BLaER1 treated with 17β-estradiol and CSF1 and Interleukin-3, amounts not matched to agents 10 nM and 100 nM (cell line): ENCODE data around the gene TMEM179.

Source experiments
- H3K27ac ChIP-seq, 11 experiments: shearing (Covaris generic); formaldehyde crosslinking; 2 replicates each; pipeline ENCODE4 v1.8.1; 2022
- H3K27me3 ChIP-seq, 11 experiments: shearing (Covaris generic); formaldehyde crosslinking; 2 replicates each; pipeline ENCODE4 v1.8.1; 2022
- H3K36me3 ChIP-seq, 11 experiments: shearing (Covaris generic); formaldehyde crosslinking; 2 replicates each; pipeline ENCODE4 v1.8.1; 2022
- H3K4me1 ChIP-seq, 10 experiments: shearing (Covaris generic); formaldehyde crosslinking; 2 replicates each; pipeline ENCODE4 v1.8.1; 2022
- H3K4me2 ChIP-seq, 11 experiments: shearing (Covaris generic); formaldehyde crosslinking; 2 replicates each; pipeline ENCODE4 v1.8.1; 2022
- H3K4me3 ChIP-seq, 10 experiments: shearing (Covaris generic); formaldehyde crosslinking; 2 replicates each; pipeline ENCODE4 v1.8.1; 2022
- H3K9ac ChIP-seq, 11 experiments: shearing (Covaris generic); formaldehyde crosslinking; 2 replicates each; pipeline ENCODE4 v1.8.1; 2022
- H3K9me3 ChIP-seq, 11 experiments: shearing (Covaris generic); formaldehyde crosslinking; replicated peaks in 1 of 11; 2 replicates each; pipeline ENCODE4 v1.8.1; 2022
- H4K20me1 ChIP-seq, 11 experiments: shearing (Covaris generic); formaldehyde crosslinking; 2 replicates each; pipeline ENCODE4 v1.8.1; 2022
- Cebpa-rat ChIP-seq, 11 experiments: shearing (Covaris generic); IDR thresholded peaks; 2 replicates each; pipeline ENCODE4 v1.8.1; 2022

TMEM179 gene

GRCh38 chr14:104590240-104590965 lies 14.2 kb downstream of the TMEM179 start:
- no peaks in the 10 kb centered on the region for H3K9me3 ChIP-seq
- H3K9ac ChIP-seq = peak overlapping the region in 3 of 11 experiments; percentile 7 to 41 (median 13); a peak in 1 of 22 replicates
- H3K27me3 ChIP-seq = no peaks in the 10 kb centered on the region
- H3K36me3 ChIP-seq = no peaks in the 10 kb centered on the region
- H3K4me1 ChIP-seq = peaks cover 0 to 54% (median 33%) of the 10 kb centered on the region in 10 experiments; a peak in 18 of 20 replicates
- peak overlapping the region in 8 of 11 experiments; percentile 16 to 56 (median 41); a peak in 11 of 22 replicates for H3K4me2 ChIP-seq
- H4K20me1 ChIP-seq = peaks cover 0 to 37% (median 0%) of the 10 kb centered on the region in 11 experiments; a peak in 3 of 22 replicates
- H3K4me3 ChIP-seq = no peak overlapping the region
- no peak for TF ChIP-seq Cebpa-rat (IDR thresholded peaks at IDR 0.05)
- H3K27ac ChIP-seq = no peak overlapping the region

- Histone ChIP-seq H3K4me1 (peaks cover 0 to 46% (median 33%) of the 10 kb centered on the region in 10 experiments; a peak in 18 of 20 replicates), H4K20me1 (peaks cover 0 to 39% (median 0%) of the 10 kb centered on the region in 11 experiments; a peak in 3 of 22 replicates), H3K9ac (peak overlapping the region in 2 of 11 experiments; percentile 12 to 23; a peak in 3 of 22 replicates), H3K4me3 (no peak overlapping the region), H3K27ac (no peak overlapping the region), H3K9me3 (no peaks in the 10 kb centered on the region), H3K4me2 (peak overlapping the region in 10 of 11 experiments; percentile 16 to 62 (median 38); a peak in 16 of 22 replicates), H3K36me3 (no peaks in the 10 kb centered on the region), H3K27me3 (no peaks in the 10 kb centered on the region)
- no peak for TF ChIP-seq Cebpa-rat (IDR thresholded peaks at IDR 0.05)
Observed at GRCh38 chr14:104589338-104590195, 15.0 kb downstream of the TMEM179 start.

GRCh38 chr14:104588066-104588857 lies 16.3 kb downstream of the TMEM179 start:
- H3K36me3 ChIP-seq = no peaks in the 10 kb centered on the region
- peaks cover 0 to 38% (median 0%) of the 10 kb centered on the region in 11 experiments; a peak in 4 of 22 replicates for H4K20me1 ChIP-seq
- no peak overlapping the region for H3K27ac ChIP-seq
- no peak for TF ChIP-seq Cebpa-rat (IDR thresholded peaks at IDR 0.05)
- no peak overlapping the region for H3K9ac ChIP-seq
- H3K9me3 ChIP-seq = no peaks in the 10 kb centered on the region
- no peak overlapping the region for H3K4me3 ChIP-seq
- H3K27me3 ChIP-seq = no peaks in the 10 kb centered on the region
- H3K4me1 ChIP-seq = peaks cover 0 to 47% (median 33%) of the 10 kb centered on the region in 10 experiments; a peak in 18 of 20 replicates
- peak overlapping the region in 6 of 11 experiments; percentile 16 to 62 (median 46); a peak in 11 of 22 replicates for H3K4me2 ChIP-seq

DNA sequence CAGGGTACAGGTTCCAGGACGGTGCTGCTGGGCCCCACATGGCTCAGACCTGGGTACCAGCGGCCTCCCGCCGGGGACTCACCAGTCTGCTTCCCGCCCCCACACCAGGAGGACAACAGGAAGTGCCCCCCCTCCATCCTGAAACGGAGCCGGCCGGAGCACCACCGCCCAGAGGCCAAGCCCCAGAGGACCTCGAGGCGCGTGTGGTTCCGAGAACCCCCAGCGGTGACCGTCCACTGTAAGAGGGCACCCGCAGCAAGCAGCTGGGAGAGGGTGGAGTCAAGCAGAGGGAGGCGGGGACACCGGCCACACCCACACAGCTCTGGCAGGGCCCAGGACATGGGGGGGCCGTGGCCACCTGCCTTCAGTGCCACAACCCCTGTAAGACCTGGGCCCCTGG lies 16.9 kb downstream of the TMEM179 start:
- Histone ChIP-seq H4K20me1 (peaks cover 0 to 39% (median 0%) of the 10 kb centered on the region in 11 experiments; a peak in 4 of 22 replicates), H3K4me1 (peaks cover 0 to 47% (median 33%) of the 10 kb centered on the region in 10 experiments; a peak in 18 of 20 replicates), H3K27ac (no peak overlapping the region), H3K9me3 (no peaks in the 10 kb centered on the region), H3K9ac (no peak overlapping the region), H3K27me3 (no peaks in the 10 kb centered on the region), H3K4me3 (no peak overlapping the region), H3K36me3 (no peaks in the 10 kb centered on the region), H3K4me2 (peak overlapping the region in 6 of 11 experiments; percentile 2 to 37 (median 24); a peak in 9 of 22 replicates)
- no peak for TF ChIP-seq Cebpa-rat (IDR thresholded peaks at IDR 0.05)

DNA sequence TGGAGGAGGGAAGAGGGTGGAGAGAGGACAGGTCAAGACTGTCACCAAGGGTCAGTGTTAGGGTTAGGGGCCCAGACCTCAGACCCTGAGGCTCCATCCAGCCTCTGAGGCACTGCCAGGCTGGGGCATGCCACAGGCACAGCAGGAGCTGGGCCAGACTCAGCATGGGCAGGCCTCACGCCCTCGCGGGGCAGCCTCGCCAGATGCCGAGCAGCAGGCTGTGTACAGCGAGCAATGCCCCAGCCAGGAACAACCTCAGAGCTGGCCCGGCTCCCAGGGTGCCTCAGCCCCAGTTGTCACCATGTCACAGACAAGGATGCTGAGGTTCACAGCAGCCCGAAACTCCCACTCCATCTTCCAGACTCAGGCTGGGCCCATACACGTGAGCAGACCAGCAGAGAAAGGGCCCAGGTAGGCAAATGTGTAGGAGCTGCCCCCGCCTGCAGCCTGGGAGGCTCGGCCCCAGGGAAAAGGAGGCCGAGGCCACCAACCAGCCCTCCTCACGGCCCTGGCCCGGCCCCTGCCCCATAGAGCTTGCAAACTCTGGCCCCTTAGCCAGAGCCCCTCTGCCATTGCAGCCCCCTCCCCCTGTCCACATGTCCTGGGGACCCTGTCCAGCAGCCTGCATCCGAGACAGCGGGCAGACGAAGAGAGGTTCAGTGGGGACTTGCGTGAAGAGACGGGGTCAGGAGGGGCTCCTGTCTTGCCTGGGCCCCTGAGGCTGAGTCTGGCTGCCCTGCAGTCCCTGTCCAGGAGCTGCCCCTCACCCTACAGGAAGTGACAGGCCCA lies 17.5 kb downstream of the TMEM179 start:
- H3K4me1 ChIP-seq = peaks cover 0 to 52% (median 35%) of the 10 kb centered on the region in 10 experiments; a peak in 18 of 20 replicates
- H3K4me3 ChIP-seq = no peak overlapping the region
- H4K20me1 ChIP-seq = peaks cover 0 to 38% (median 0%) of the 10 kb centered on the region in 11 experiments; a peak in 4 of 22 replicates
- no peaks in the 10 kb centered on the region for H3K36me3 ChIP-seq
- no peaks in the 10 kb centered on the region for H3K9me3 ChIP-seq
- no peaks in the 10 kb centered on the region for H3K27me3 ChIP-seq
- peak overlapping the region in 6 of 11 experiments; percentile 2 to 37 (median 20); a peak in 9 of 22 replicates for H3K4me2 ChIP-seq
- H3K27ac ChIP-seq = no peak overlapping the region
- H3K9ac ChIP-seq = no peak overlapping the region
- no peak for TF ChIP-seq Cebpa-rat (IDR thresholded peaks at IDR 0.05)

- H3K4me1 ChIP-seq = peaks cover 0 to 58% (median 42%) of the 10 kb centered on the region in 10 experiments; a peak in 18 of 20 replicates
- H3K27me3 ChIP-seq = peaks cover 0 to 6% (median 0%) of the 10 kb centered on the region in 11 experiments; a peak in 4 of 22 replicates
- no peak overlapping the region for H3K4me3 ChIP-seq
- H4K20me1 ChIP-seq = peaks cover 0 to 30% (median 0%) of the 10 kb centered on the region in 11 experiments; a peak in 4 of 22 replicates
- no peak overlapping the region for H3K27ac ChIP-seq
- H3K36me3 ChIP-seq = no peaks in the 10 kb centered on the region
- H3K9ac ChIP-seq = no peak overlapping the region
- H3K9me3 ChIP-seq = no peaks in the 10 kb centered on the region
- H3K4me2 ChIP-seq = no peak overlapping the region
- TF ChIP-seq Cebpa-rat (IDR thresholded peaks at IDR 0.05) = no peak
Observed at GRCh38 chr14:104585966-104586697, 18.4 kb downstream of the TMEM179 start.

DNA sequence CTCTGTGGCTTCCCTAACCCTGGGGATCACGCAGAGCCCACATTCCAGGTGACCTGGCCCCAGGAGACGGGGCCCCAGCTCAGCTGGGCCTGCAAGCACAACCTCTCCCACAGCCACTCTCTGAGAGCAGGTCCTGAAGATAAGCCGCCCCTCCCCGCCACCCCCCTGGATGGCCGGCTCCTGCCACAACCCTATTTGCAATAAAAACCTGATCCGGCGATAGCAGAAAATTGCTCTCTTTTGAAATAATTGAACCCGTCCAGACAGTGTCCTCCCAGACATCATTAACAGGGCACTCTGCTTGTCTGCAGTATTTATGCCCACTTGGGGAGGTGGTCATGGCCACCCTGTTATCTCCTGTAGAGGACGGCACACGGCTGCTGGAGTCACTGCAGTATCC lies 20.0 kb downstream of the TMEM179 start:
- H3K9me3 ChIP-seq = no peaks in the 10 kb centered on the region
- TF ChIP-seq Cebpa-rat (IDR thresholded peaks at IDR 0.05) = no peak
- H4K20me1 ChIP-seq = peaks cover 0 to 39% (median 0%) of the 10 kb centered on the region in 11 experiments; a peak in 5 of 22 replicates
- H3K4me3 ChIP-seq = no peak overlapping the region
- peaks cover 0 to 12% (median 0%) of the 10 kb centered on the region in 11 experiments; a peak in 5 of 22 replicates for H3K27me3 ChIP-seq
- H3K4me1 ChIP-seq = peaks cover 0 to 59% (median 44%) of the 10 kb centered on the region in 10 experiments; a peak in 18 of 20 replicates
- H3K36me3 ChIP-seq = no peaks in the 10 kb centered on the region
- no peak overlapping the region for H3K9ac ChIP-seq
- H3K4me2 ChIP-seq = no peak overlapping the region
- no peak overlapping the region for H3K27ac ChIP-seq
